Islet precursor cell (in vitro differentiated cells): Measurements from ENCODE around the gene RPLP2.
A peak's percentile ranks its signal among the peaks of the same experiment; 100 is the strongest.

Source experiments
- DNase-seq: peaks from one replicate; pipeline ENCODE4 v3.0.0-alpha.2; 2018

RPLP2 gene

GRCh38 chr11:808427-809286, 1.1 kb upstream of the RPLP2 start:
- no peak for DNase-seq

- DNase-seq: no peak
Observed at GRCh38 chr11:810040-810567, 337 bp downstream of the RPLP2 start.

- DNase-seq: no peak
Observed at GRCh38 chr11:811446-812245, 1.9 kb downstream of the RPLP2 start.

- no peak for DNase-seq
Observed at GRCh38 chr11:812390-812789, 2.6 kb downstream of the RPLP2 start.

- DNase-seq: no peak
Observed at GRCh38 chr11:813072-813455, 3.3 kb downstream of the RPLP2 start.

GRCh38 chr11:813456-814096, 3.8 kb downstream of the RPLP2 start:
- DNase-seq: no peak

- DNase-seq: no peak
Observed at GRCh38 chr11:815675-816432, 6.1 kb downstream of the RPLP2 start.

- DNase-seq: no peak
Observed at GRCh38 chr11:816433-816779, 6.6 kb downstream of the RPLP2 start.

- no peak for DNase-seq
Observed at GRCh38 chr11:818396-819128, 8.8 kb downstream of the RPLP2 start, which contains the start of gene PNPLA2. TSS of gene PNPLA2 (plus strand) at chr11:818914. CDS start at chr11:819719, 805 bp downstream.

- peak; percentile 93 for DNase-seq
Observed at GRCh38 chr11:819129-819931, 9.6 kb downstream of the RPLP2 start.

- peak; percentile 87 for DNase-seq
Observed at GRCh38 chr11:819943-820649, 10.3 kb downstream of the RPLP2 start.

- DNase-seq: no peak
Observed at GRCh38 chr11:820655-821511, 11.1 kb downstream of the RPLP2 start.

- DNase-seq: no peak
Observed at GRCh38 chr11:821512-822371, 12.0 kb downstream of the RPLP2 start.

- DNase-seq: no peak
Observed at GRCh38 chr11:823441-824291, 13.9 kb downstream of the RPLP2 start.

- no peak for DNase-seq
Observed at GRCh38 chr11:824292-824880, 14.6 kb downstream of the RPLP2 start.

- no peak for DNase-seq
Observed at GRCh38 chr11:824942-825341, 15.2 kb downstream of the RPLP2 start.
